ENCODE data around the gene EIF1AD. TPM values are rescaled to one million over a fixed set of nuclear protein-coding genes. Genes with fewer than 3 reads are reported as not detected.
"Not testable (repeated sequence)": the region's sequence is repeated elsewhere in the genome, so short reads cannot be mapped to it uniquely, and the experiment has no call there.

Gene EIF1AD
- total and polyA plus RNA-seq, 8 donors, result 9.5 to 16.0 (median 12.2) TPM

DNA sequence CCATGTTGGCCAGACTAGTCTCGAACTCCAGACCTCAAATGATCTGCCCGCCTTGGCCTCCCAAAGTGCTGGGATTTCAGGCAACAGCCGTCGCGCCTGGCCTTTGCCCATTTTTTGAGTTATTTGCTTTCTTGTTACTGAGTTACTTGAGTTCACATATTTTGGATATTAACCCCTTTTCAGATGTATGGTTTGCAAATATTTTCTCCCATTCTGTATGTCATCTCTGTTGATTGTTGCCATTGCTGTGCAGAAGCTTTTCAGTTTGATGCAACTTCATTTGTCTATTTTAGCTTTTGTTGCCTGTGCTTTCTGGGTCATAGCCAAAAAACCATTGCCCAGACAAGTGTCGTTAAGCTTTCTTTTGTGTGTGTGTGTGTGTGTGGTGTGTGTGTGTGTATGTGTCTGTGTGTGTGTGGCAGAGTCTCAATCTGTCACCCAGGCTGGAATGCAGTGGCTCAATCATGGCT lies 49.9 kb downstream of the EIF1AD start:
- H3K9me3 ChIP-seq, result no peaks in the 10 kb centered on the region
- H3K27ac ChIP-seq, result no peak overlapping the region
- no peak overlapping the region for H3K4me3 ChIP-seq
- TF ChIP-seq, protein P1, sequence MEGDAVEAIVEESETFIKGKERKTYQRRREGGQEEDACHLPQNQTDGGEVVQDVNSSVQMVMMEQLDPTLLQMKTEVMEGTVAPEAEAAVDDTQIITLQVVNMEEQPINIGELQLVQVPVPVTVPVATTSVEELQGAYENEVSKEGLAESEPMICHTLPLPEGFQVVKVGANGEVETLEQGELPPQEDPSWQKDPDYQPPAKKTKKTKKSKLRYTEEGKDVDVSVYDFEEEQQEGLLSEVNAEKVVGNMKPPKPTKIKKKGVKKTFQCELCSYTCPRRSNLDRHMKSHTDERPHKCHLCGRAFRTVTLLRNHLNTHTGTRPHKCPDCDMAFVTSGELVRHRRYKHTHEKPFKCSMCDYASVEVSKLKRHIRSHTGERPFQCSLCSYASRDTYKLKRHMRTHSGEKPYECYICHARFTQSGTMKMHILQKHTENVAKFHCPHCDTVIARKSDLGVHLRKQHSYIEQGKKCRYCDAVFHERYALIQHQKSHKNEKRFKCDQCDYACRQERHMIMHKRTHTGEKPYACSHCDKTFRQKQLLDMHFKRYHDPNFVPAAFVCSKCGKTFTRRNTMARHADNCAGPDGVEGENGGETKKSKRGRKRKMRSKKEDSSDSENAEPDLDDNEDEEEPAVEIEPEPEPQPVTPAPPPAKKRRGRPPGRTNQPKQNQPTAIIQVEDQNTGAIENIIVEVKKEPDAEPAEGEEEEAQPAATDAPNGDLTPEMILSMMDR (IDR thresholded peaks at IDR 0.05), result no peak
- FAIRE-seq (no peak), ATAC-seq (no peak), DNase-seq (no peak)
- H3K27me3 ChIP-seq, result no peaks in the 10 kb centered on the region
- no peaks in the 10 kb centered on the region for H3K36me3 ChIP-seq
- intact Hi-C loops (cut with DNase I), result no loop called here
- H3K4me1 ChIP-seq, result no peaks in the 10 kb centered on the region
- WGBS, 2 donors, result 15 to 17% methylated on average over 6 of the region's 6 CpGs

- WGBS, 2 donors, result 23 to 33% methylated on average over 3 of the region's 3 CpGs
- H3K27me3 ChIP-seq; H3K36me3 ChIP-seq; FAIRE-seq; H3K9me3 ChIP-seq; H3K27ac ChIP-seq; H3K4me3 ChIP-seq; DNase-seq; H3K4me1 ChIP-seq; ATAC-seq; intact Hi-C loops (cut with DNase I): not testable (repeated sequence)
Measured at GRCh38 chr11:65951641-65952040, 50.3 kb downstream of the EIF1AD start.

DNA sequence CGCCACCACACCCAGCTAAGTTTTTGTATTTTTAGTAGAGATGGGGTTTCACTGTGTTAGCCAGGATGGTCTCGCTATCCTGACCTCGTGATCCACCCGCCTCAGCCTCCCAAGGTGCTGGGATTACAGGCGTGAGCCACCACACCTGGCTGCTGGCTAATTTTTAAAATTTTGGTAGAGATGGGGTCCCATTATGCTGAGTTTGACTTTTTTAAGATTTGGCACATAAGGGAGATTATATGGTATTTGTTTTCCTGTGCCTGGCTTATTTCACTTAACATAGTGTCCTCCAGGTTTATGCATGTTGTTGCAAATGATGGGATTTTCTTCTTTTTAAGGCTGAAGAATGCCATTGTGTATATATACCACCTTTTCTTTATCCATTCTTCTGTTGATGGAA lies 51.2 kb downstream of the EIF1AD start:
- ATAC-seq; H3K4me3 ChIP-seq; H3K4me1 ChIP-seq; FAIRE-seq; DNase-seq; H3K36me3 ChIP-seq; H3K9me3 ChIP-seq; H3K27me3 ChIP-seq; H3K27ac ChIP-seq; intact Hi-C loops (cut with DNase I): not testable (repeated sequence)
- WGBS, 2 donors, result 88 to 89% methylated on average over 5 of the region's 5 CpGs

DNA sequence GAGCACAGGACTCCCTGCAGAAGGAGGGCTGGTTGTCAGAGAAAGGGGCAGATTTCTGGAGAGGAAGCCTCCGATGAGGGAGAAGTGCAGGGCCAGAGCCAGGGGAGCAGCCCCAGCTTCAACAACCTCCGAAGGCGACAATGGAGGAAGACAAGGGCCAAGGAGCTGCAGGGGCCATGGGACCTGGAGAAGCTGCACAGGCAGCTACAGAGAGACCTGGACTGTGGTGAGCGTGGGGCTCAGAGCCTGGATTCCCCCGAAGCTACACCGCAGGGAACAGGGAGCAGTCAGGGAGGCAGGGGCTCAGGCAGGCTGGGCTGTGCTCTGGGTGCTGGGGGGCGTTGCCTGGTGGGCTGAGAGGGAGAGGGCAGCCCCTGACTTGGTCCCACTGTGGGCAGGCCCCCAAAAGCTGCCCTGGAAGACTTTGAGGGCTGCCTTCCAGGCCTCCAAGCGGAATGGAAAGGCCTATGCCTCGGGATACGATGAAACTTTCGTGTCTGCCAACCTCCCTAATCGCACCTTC lies 54.3 kb downstream of the EIF1AD start:
- Histone ChIP-seq H3K36me3 (no peaks in the 10 kb centered on the region), H3K27me3 (no peaks in the 10 kb centered on the region), H3K9me3 (no peaks in the 10 kb centered on the region), H3K4me1 (no peaks in the 10 kb centered on the region), H3K4me3 (no peak overlapping the region), H3K27ac (no peak overlapping the region)
- WGBS, 2 donors, result 67 to 74% methylated on average over 12 of the region's 12 CpGs
- FAIRE-seq, result no peak
- TF ChIP-seq, protein P1 (IDR thresholded peaks at IDR 0.05), result no peak
- no peak for DNase-seq
- no peak for ATAC-seq
- intact Hi-C loops (cut with DNase I), result no loop called here

GRCh38 chr11:65947133-65947532 lies 54.8 kb downstream of the EIF1AD start:
- WGBS, 2 donors, result 59 to 66% methylated on average over 13 of the region's 13 CpGs
- ATAC-seq (no peak), DNase-seq (no peak), FAIRE-seq (no peak)
- H3K27me3 ChIP-seq, result no peaks in the 10 kb centered on the region
- no peak overlapping the region for H3K4me3 ChIP-seq
- H3K9me3 ChIP-seq, result no peaks in the 10 kb centered on the region
- no peaks in the 10 kb centered on the region for H3K4me1 ChIP-seq
- no peak overlapping the region for H3K27ac ChIP-seq
- intact Hi-C loops (cut with DNase I), result no loop called here
- no peaks in the 10 kb centered on the region for H3K36me3 ChIP-seq
- TF ChIP-seq, protein P1 (IDR thresholded peaks at IDR 0.05), result no peak

DNA sequence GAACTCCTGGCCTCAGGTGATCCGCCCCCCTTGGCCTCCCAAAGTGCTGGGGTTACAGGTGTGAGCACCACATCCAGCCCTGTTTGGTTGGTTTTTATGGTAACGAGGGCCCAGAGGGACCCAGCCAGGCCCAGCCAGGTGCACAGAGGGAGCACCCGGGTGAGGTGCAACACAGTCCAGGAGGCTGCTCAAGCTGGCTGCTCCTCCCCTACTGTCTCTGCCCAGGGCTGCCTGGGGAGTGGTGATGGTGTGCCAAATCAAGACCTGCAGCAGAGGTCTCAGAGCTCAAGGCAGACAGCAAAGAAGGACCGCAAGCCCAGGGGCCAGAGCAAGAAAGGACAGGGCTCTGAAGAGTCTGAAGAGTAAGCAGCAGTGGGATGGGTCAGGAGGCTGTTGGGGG lies 55.3 kb downstream of the EIF1AD start:
- Histone ChIP-seq H3K27ac (no peak overlapping the region), H3K27me3 (no peaks in the 10 kb centered on the region), H3K9me3 (no peaks in the 10 kb centered on the region), H3K36me3 (no peaks in the 10 kb centered on the region), H3K4me3 (no peak overlapping the region), H3K4me1 (no peaks in the 10 kb centered on the region)
- FAIRE-seq (no peak), DNase-seq (no peak), ATAC-seq (no peak)
- intact Hi-C loops (cut with DNase I), result no loop called here
- 68 to 82% methylated on average over 4 of the region's 4 CpGs for WGBS, 2 donors
- TF ChIP-seq, protein P1 (IDR thresholded peaks at IDR 0.05), result no peak

Other genes starting within 250 kb of the EIF1AD start
- gene AP5B1, start 221.2 kb downstream of the EIF1AD start, total RNA-seq, result 10 to 100 TPM; 10.2 to 12.7 (median 11.5) TPM
- gene AP5B1, start 221.2 kb downstream of the EIF1AD start, polyA plus RNA-seq, result 10 to 100 TPM in 1 of 2 donors, 1 to 10 TPM in 1; 4.2 to 10.4 TPM
- gene OVOL1, start 215.1 kb downstream of the EIF1AD start, total RNA-seq, result 1 to 10 TPM; 1.1 to 5.6 (median 1.8) TPM
- 1 to 10 TPM; 1.9 TPM for gene OVOL1, start 215.1 kb downstream of the EIF1AD start, polyA plus RNA-seq
- gene SNX32, start 168.2 kb downstream of the EIF1AD start, total RNA-seq, result under 1 TPM in 4 of 6 donors, not detected in 2; 0.12 to 0.75 (median 0.43) TPM
- gene SNX32, start 168.2 kb downstream of the EIF1AD start, polyA plus RNA-seq, result under 1 TPM; 0.23 to 0.30 TPM
- gene CFL1, start 144.0 kb downstream of the EIF1AD start, total RNA-seq, result 100 to 1,000 TPM in 4 of 6 donors, 10 to 100 TPM in 2; 87.8 to 311 (median 148) TPM
- 100 to 1,000 TPM; 164 to 231 TPM for gene CFL1, start 144.0 kb downstream of the EIF1AD start, polyA plus RNA-seq
- 10 to 100 TPM; 12.7 to 29.5 (median 18.0) TPM for gene MUS81, start 141.7 kb downstream of the EIF1AD start, total RNA-seq
- gene MUS81, start 141.7 kb downstream of the EIF1AD start, polyA plus RNA-seq, result 10 to 100 TPM; 60.7 to 62.6 TPM
- gene EFEMP2, start 129.4 kb downstream of the EIF1AD start, total RNA-seq, result 10 to 100 TPM; 11.3 to 40.6 (median 14.9) TPM
- gene EFEMP2, start 129.4 kb downstream of the EIF1AD start, polyA plus RNA-seq, result 10 to 100 TPM; 38.3 to 51.0 TPM
- under 1 TPM in 5 of 6 donors, not detected in 1; 0.14 to 0.72 (median 0.46) TPM for gene CTSW, start 122.3 kb downstream of the EIF1AD start, total RNA-seq
- under 1 TPM; 0.31 to 0.65 TPM for gene CTSW, start 122.3 kb downstream of the EIF1AD start, polyA plus RNA-seq
- gene FIBP, start 113.7 kb downstream of the EIF1AD start, total RNA-seq, result 10 to 100 TPM; 18.0 to 28.5 (median 22.7) TPM
- 10 to 100 TPM; 35.0 to 56.2 TPM for gene FIBP, start 113.7 kb downstream of the EIF1AD start, polyA plus RNA-seq
- 10 to 100 TPM in 3 of 6 donors, 1 to 10 TPM in 3; 7.7 to 18.9 (median 10.1) TPM for gene CCDC85B, start 111.5 kb downstream of the EIF1AD start, total RNA-seq
- gene CCDC85B, start 111.5 kb downstream of the EIF1AD start, polyA plus RNA-seq, result 10 to 100 TPM; 13.8 to 22.4 TPM
- 1 to 10 TPM in 1 of 6 donors, under 1 TPM in 5; 0.19 to 1.2 (median 0.45) TPM for gene FOSL1, start 101.8 kb downstream of the EIF1AD start, total RNA-seq
- 1 to 10 TPM; 2.2 to 4.3 TPM for gene FOSL1, start 101.8 kb downstream of the EIF1AD start, polyA plus RNA-seq
- 10 to 100 TPM; 10.2 to 19.4 (median 13.4) TPM for gene C11orf68, start 83.1 kb downstream of the EIF1AD start, total RNA-seq
- gene C11orf68, start 83.1 kb downstream of the EIF1AD start, polyA plus RNA-seq, result 10 to 100 TPM; 14.3 to 20.8 TPM
- gene DRAP1, start 82.7 kb downstream of the EIF1AD start, total RNA-seq, result 10 to 100 TPM; 20.4 to 31.7 (median 25.1) TPM
- 10 to 100 TPM; 58.5 to 58.8 TPM for gene DRAP1, start 82.7 kb downstream of the EIF1AD start, polyA plus RNA-seq
- under 1 TPM in 1 of 6 donors, not detected in 5; 0.19 TPM for gene TSGA10IP, start 56.7 kb downstream of the EIF1AD start, total RNA-seq
- not detected for gene TSGA10IP, start 56.7 kb downstream of the EIF1AD start, polyA plus RNA-seq
- 10 to 100 TPM; 19.2 to 28.2 (median 22.0) TPM for gene SART1, start 40.4 kb downstream of the EIF1AD start, total RNA-seq
- 10 to 100 TPM; 73.9 to 98.5 TPM for gene SART1, start 40.4 kb downstream of the EIF1AD start, polyA plus RNA-seq
- gene BANF1, start 346 bp upstream of the EIF1AD start, total RNA-seq, result 10 to 100 TPM; 47.5 to 99.0 (median 77.4) TPM
- gene BANF1, start 346 bp upstream of the EIF1AD start, polyA plus RNA-seq, result 100 to 1,000 TPM; 107 to 146 TPM
- gene CST6, start 9.9 kb upstream of the EIF1AD start, total RNA-seq, result under 1 TPM in 3 of 6 donors, not detected in 3; 0.22 to 0.94 (median 0.64) TPM
- gene CST6, start 9.9 kb upstream of the EIF1AD start, polyA plus RNA-seq, result under 1 TPM in 1 of 2 donors, not detected in 1; 0.80 TPM
- under 1 TPM in 2 of 6 donors, not detected in 4; 0.06 to 0.41 TPM for gene CATSPER1, start 24.3 kb upstream of the EIF1AD start, total RNA-seq
- under 1 TPM; 0.27 to 0.38 TPM for gene CATSPER1, start 24.3 kb upstream of the EIF1AD start, polyA plus RNA-seq
- under 1 TPM in 5 of 6 donors, not detected in 1; 0.20 to 0.83 (median 0.43) TPM for gene GAL3ST3, start 47.0 kb upstream of the EIF1AD start, total RNA-seq
- gene GAL3ST3, start 47.0 kb upstream of the EIF1AD start, polyA plus RNA-seq, result 1 to 10 TPM in 1 of 2 donors, under 1 TPM in 1; 0.27 to 1.8 TPM
- 100 to 1,000 TPM in 1 of 6 donors, 10 to 100 TPM in 5; 64.4 to 118 (median 83.3) TPM for gene SF3B2, start 50.2 kb upstream of the EIF1AD start, total RNA-seq
- 10 to 100 TPM; 75.8 to 99.0 TPM for gene SF3B2, start 50.2 kb upstream of the EIF1AD start, polyA plus RNA-seq
- 10 to 100 TPM; 19.6 to 61.0 (median 28.8) TPM for gene PACS1, start 68.1 kb upstream of the EIF1AD start, total RNA-seq
- gene PACS1, start 68.1 kb upstream of the EIF1AD start, polyA plus RNA-seq, result 10 to 100 TPM; 16.9 to 27.1 TPM

Data from pancreas (tissue), 10 donors.